ENCODE measurements around the gene TACR2.
"Not testable (repeated sequence)": the region's sequence is repeated elsewhere in the genome, so short reads cannot be mapped to it uniquely, and the experiment has no call there.

TACR2 gene

DNA sequence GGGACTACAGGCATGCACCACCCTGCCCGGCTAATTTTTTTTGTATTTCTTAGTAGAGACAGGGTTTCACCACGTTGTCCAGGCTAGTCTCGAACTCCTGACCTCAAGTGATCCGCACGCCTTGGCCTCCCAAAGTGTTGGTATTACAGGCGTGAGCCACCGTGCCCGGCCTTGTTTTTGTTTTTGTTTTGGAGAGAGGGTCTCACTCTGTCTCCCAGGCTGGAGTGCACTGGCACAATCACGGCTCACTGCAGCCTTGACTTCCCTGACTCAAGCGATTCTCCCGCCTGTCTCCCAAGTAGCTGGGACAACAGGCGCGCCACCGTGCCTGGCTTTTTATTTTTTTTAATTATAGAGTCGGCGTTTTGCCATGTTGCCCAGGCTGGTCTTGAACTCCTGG is 33.7 kb upstream of the TACR2 start:
- DNase-seq, result not testable (repeated sequence)

DNA sequence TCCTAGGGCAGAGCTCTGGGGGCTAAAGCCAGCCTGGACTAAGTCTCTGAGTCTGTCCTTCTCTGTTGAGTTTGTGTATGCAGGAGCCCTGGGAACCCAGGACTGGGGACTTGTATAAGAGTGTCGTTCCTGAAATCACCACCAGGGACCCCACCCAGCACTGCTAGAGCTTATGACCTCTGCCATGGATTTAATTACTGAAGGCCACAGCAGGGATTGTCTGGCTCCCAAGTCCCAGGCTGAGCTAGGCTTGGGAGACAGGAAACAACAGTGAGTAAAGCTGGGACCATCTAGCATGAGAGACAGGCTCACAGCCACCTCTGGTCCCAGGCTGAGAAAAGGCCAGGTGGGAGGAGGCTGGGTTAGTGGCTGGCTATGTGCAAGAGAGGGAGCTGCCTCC is 33.1 kb upstream of the TACR2 start:
- DNase-seq, result no peak

DNA sequence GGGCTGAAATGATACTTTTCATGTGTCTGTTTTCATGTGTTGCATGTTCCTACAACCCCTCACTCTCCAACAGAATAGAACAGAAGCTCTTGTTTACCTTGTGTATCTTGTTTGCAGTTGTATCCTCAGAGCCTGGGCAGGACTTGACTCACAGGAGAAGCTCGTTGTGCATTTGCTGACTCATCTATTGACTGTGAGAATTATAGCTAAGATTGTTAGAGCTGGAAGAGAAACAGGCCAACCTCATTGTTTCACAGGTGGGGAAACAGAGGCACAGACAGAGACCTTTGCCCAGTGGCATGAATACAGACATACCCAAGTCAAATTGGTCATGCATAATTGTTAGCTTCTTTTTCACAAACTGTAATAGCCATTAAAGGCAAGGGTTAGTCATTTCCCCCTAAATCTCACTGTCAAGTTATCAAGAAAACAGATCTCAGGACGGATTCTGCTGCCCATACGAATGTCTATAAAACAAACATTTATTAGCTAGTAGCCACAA is 30.0 kb upstream of the TACR2 start:
- DNase-seq, result no peak

DNA sequence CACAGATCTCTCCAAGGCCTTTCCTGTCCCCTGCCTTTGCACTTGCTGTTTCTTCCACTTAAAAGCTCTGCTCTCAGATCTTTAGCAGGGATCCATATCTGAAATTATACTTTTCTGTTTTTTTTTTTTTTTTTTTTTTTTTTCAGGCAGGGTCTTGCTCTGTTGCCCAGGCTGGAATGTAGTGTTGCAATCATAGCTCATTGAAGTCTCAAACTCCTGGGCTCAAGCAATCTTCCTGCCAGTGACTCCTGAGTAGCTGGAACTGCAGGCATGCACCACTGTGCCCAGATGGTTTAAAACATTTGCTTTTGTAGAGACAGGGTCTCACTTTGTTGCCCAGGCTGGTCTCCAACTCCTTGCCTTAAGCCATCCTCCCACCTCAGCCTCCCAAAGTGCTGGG is 29.5 kb upstream of the TACR2 start:
- no peak for DNase-seq

DNA sequence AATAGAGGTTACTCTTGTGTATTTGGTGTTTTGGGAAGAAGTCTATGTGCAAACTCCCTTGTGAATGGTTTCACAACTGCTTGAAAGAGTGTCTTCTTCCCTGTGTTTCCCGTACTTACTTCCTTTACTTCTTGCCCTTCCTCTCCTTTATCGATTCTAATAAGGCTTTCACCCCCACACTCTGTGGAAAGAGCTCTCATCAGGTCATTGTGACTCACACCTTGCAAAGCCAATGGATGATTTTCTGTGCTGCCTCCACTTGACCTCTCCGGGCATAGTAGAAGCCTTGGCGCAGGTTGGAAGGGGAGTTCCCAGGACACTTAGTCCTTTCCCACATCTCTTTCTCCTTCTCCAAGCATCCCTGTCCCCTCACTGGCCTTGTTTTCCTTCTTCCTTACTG is 28.3 kb upstream of the TACR2 start:
- DNase-seq, result no peak

DNA sequence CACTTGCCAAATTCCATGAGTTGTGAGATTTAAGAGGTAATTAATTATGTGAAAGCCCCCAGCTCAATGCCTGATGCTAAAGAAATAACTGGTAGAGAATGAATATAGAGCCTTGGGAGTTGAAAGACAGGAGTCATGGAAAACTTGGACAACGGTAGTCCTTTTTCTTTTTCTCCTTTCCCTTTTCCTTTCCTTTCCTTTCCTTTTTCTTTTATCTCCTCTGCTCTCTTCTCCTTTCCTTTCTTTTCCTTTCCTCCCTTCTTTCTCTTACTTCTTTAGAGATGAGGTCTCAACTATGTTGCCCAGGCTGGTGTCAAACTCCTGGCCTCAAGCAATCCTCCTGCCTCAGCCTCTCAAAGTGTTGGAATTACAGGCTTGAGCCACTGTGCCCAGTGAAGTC is 26.6 kb upstream of the TACR2 start:
- DNase-seq, result no peak

- DNase-seq, result no peak
These were observed 23.2 kb upstream of the TACR2 start for GRCh38 chr10:69439813-69440506.

GRCh38 chr10:69439350-69439739 is 22.6 kb upstream of the TACR2 start:
- DNase-seq, result peak; percentile 42 to 83

- no peak for DNase-seq
These were observed 22.0 kb upstream of the TACR2 start for GRCh38 chr10:69438536-69439349.

DNA sequence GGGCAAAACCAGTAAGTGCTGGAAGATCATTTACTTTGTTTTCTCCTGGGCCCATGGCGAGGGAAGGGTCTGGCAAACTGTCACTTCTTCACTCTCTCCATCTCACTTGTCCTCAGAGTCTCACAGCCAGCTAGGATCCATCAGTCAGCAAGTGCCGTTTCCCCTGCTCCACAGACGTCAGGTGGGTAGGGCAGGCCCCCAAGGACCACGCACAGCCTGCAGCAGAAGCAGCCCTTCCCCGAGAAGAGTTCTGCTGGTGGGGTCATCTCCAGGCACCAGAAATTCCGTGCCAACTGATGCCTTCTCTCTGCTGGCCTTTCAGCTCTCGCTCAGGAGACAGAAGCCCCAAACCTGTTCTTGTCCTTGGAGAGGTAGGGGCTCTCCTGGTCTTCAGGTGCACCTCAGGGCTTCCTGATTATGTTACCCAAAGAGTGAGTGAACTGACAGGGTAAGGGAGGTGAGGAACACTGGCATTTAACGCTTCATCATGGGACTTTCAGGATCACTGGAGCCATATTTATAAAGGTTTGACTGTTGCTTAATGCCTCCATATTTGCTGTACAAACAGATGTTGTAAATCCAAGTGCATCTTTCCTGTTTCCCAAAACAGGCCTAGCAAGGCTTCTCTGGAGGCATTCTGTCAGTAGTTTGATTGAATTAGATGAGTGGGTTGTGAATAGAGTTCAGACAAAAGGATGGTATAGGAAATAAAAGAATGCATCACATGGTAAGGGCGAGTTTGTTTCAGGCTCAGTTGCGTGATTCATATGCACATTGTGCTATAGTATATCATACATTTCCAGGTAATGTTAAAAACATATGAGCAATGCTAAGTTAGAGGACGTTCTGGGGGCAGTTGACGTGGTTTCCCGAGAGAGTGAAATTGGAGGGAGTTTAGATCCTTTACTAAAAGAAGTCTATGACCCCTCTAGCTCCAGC is 20.9 kb upstream of the TACR2 start:
- DNase-seq, result no peak

DNA sequence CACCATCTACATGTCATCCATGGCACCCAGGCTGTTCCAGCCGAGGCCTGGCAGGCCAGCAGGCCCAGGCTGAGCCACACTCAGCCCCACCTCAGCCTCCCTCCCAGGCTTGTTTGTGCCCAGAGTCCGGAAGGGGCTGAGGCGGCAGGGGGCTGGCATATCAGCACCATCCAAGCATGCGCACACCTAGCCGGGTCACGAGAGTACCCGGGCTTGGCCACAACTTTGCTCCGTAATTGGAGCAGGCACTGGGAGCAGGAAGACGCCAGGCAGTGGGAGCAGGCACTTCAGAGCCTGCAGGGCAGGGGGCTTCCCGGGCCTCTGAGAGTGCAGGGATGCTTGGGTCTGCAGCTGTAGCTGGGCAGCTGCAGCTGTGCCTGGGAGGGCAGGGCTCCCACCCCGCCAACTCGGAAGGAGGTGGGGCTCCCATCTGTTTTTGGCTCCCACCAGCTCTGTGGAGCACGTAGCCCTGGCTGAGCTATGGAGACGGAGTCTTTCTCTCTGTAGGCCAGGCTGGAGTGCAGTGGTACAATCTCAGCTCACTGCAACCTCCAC is 19.3 kb upstream of the TACR2 start:
- no peak for DNase-seq

DNA sequence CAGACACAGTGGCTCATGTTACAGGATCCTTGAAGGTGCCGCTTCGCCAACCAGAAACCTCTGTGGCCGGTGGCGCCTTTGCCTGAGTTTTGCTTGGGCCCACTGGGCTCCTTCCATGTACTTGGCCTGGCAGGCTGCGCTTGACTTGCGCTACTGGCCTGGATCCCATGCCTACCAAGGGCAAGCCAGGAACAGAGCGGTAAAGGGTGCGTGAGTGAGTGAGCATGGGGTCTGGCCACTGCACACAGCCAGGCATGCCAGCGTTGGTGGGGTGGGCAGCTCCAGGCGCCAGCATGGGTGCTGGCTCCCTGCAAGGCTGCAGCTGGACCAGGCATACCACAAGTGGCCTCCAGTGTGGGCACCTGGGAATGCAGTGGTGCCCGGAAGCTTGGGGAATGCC is 18.2 kb upstream of the TACR2 start:
- DNase-seq, result no peak

GRCh38 chr10:69434169-69434568 is 17.5 kb upstream of the TACR2 start:
- no peak for DNase-seq

DNA sequence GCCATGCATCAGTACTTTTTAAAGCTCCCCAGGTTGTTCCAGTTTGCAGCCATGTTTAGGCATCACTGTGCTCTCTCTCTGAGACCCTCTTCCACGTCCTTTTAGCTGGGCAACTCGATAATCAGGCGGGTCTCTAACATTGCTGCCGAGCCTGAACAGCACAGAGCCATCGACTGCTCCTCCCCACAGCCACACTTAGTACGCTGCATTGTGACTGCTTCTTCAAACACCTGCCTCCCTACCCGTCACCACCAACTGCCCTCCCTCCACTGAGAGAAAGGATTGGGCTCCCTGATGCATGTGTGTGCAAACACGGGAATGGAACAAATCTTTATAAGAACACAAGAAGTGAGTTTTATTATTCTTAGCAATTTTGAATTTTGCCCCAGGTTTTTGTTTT is 11.4 kb upstream of the TACR2 start:
- DNase-seq, result no peak

- DNase-seq, result no peak
These were observed 9.6 kb upstream of the TACR2 start for GRCh38 chr10:69426376-69426727.

DNA sequence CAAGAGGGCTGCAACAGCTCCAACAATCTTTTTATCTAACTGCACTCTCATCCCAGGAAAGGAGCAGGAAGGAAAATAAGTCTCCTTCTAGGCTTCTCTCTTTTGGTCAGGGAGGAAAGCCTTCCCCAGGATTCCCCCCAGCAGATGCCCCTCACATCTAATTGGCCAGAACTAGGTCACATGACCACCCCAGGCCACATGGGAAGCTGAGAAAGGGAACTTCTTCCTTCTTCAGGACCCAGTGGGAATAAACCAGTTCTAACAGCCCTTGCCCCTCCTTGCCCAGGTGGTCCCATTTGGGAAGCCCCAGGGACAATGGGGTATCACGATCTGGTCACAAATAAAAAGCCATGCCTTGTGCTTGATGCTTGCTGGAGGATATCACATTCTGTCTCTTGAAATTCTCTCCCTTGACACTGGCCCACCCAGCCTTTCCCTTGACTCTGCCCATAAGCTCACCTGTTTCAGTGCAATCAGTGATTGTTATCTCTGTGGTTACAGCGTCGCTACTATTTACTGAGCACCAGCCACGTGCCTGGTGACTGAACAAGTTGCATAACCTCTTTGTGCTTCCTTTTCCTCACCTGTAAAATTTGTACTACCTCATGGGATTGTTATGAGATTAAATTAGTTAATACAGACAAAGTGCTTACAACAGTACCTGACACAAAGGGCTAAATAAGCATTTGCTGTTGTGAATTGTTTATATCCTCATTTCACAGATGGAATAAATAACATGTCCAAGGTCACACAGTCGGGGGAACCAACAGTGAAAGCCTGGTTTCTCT is 9.0 kb upstream of the TACR2 start:
- DNase-seq, result no peak

GRCh38 chr10:69425041-69425440 is 8.3 kb upstream of the TACR2 start:
- DNase-seq, result no peak

- DNase-seq, result no peak
These were observed 6.0 kb upstream of the TACR2 start for GRCh38 chr10:69422676-69423075.

GRCh38 chr10:69421611-69422308 is 5.0 kb upstream of the TACR2 start:
- DNase-seq, result no peak

- no peak for DNase-seq
These were observed 3.0 kb upstream of the TACR2 start for GRCh38 chr10:69419744-69420126.

DNA sequence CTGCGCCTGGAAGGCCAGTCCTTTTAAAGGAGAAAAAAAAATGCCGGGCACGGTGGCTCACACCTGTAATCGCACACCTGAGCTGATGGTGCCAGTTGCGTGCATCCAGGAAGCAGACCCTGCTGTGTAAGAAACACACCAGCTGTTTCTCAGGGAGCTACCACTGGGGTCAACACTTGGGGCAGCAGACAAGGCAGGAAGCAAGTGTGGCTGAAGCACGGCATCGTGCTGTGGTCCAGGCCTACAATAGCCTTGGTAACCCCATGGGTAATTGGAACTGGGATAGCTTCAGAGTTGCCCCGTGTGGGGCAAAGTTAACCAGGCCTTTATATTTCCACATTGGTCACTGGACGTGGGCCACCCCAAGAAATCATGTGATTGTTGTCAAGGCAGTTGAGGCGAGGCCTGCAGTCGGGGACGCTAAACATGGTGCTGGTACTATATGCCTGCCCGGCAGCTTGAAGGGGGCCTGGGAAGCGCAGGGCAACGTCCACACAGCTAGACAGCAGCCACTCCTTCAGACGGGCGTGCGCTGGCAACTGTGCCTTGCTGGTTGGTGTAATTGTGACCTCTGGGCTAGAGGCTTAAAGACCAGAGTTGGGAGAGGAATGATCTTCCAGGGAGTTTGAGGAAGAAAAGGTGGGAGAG is 2.5 kb upstream of the TACR2 start:
- DNase-seq, result no peak
